Keratinocyte (primary cell): ENCODE measurements around the gene INSIG1.

Source experiments
- CTCF ChIP-seq, 3 experiments: IDR thresholded peaks in 1 of 3; conservative IDR thresholded peaks in 1 of 3; optimal IDR thresholded peaks in 1 of 3; 2 replicates in 2 of 3; 3 replicates in 1 of 3; pipeline versions ENCODE3 to v1.5.1; 2011; ENCODE audit warnings: low read length in 3 of 3, mild to moderate bottlenecking in 3 of 3, moderate library complexity in 2 of 3, control low read depth in 1 of 3, inconsistent platforms in 1 of 3; ENCODE audit not compliant: insufficient read depth in 2 of 3; ENCODE audit errors: extremely low read depth in 1 of 3
- EZH2 ChIP-seq: IDR thresholded peaks from one replicate; pipeline ENCODE4 v1.6.1; 2012; ENCODE audit warnings: inconsistent platforms, mild to moderate bottlenecking, low read length, moderate library complexity

DNA sequence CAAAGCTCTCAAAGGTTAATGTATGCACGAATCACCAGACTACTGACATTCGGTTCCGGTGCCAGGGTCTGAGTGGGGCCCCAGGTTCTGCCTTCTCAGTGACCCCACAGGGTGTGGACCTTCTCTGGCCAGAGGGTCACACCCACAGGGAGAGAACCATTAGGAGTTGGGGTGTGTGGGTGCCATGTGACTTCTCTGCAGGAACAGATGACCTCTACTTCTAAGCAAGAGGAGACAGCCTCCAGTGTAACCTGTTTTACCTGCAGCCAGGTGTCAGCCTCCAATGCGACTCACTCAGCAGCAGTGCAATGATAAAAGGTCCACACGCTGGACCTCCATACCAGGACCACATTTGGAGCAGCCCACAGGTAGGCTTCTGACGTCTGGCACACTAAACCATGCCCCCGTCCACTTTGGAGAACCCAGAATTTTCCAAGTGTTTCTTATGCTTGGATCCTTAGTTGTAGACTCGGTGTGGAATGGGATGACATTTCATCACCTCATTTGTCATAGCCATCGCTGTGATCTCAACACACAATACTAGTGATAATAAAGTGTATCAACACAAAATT lies 16.2 kb upstream of the INSIG1 start:
- TF ChIP-seq CTCF (optimal IDR thresholded peaks at IDR 0.05 in 1 of 3, IDR thresholded peaks at IDR 0.05 in 1 of 3, conservative IDR thresholded peaks at IDR 0.05 in 1 of 3; ENCODE audit: extremely low read depth in 1 of 3, insufficient read depth in 2 of 3, low read length in 3 of 3) (no peak), EZH2 (no peak)
